ENCODE data around the gene REXO1.
"Not testable (repeated sequence)": the region's sequence is repeated elsewhere in the genome, so short reads cannot be mapped to it uniquely, and the experiment has no call there.

The REXO1 gene, protein sequence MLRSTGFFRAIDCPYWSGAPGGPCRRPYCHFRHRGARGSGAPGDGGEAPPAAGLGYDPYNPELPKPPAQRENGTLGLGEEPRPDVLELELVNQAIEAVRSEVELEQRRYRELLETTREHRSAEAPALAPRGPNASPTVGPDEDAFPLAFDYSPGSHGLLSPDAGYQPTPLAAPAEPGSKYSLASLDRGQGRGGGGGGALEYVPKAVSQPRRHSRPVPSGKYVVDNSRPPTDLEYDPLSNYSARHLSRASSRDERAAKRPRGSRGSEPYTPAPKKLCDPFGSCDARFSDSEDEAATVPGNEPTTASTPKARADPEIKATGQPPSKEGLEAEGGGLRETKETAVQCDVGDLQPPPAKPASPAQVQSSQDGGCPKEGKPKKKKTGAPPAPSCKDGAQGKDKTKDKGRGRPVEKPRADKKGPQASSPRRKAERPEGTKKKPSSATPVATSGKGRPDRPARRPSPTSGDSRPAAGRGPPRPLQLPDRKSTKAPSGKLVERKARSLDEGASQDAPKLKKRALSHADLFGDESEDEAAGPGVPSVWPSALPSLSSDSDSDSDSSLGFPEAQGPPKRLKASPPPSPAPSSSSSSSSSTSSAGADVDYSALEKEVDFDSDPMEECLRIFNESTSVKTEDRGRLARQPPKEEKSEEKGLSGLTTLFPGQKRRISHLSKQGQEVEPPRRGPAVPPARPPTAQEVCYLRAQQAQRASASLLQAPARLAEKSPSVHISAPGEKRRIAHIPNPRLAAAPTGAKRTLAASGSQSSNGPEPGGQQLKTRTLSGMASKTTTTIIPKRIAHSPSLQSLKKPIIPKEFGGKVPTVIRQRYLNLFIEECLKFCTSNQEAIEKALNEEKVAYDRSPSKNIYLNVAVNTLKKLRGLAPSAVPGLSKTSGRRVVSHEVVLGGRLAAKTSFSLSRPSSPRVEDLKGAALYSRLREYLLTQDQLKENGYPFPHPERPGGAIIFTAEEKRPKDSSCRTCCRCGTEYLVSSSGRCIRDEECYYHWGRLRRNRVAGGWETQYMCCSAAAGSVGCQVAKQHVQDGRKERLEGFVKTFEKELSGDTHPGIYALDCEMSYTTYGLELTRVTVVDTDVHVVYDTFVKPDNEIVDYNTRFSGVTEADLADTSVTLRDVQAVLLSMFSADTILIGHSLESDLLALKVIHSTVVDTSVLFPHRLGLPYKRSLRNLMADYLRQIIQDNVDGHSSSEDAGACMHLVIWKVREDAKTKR

DNA sequence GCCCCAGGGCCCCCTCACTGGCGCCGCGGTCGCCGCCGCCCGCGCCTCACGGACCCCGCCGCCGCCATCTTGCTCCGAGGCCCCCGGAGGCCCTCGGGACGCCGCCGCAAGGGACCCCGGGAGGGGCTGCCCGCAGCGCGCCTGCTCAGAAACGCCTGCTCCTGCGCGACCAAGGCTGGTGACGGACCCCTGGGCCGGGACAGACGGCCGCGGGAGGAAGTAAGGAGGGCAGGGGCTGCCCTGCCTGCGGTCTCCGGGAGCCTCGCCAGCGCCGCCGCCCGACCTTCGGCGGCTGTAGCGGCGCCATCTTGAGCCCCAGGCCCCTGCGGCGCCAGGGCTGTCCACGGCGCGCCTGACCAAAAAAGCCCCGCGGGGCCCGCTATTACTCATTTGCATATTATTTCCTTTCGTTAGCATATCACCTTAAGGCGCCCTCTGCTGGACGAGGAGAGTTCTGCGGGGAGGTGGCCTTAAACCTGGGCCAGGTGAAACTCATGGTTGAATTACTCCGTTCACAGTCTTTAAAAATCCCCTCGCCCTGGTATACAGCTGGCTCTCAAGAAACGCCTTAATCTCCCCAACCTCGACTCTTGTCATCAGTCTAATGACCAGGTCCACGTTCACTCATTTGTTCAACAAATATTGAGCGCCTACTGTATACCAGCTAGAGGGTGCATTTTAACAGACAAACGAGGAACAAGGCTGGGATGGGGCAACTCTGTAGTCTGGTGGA lies at the start of gene REXO1:
TSS of gene REXO1 (minus strand) at position 85 of the 733 bp plus-strand sequence. CDS start 125 bp downstream, outside the sequence.
- peak; percentile 95 for DNase-seq

DNA sequence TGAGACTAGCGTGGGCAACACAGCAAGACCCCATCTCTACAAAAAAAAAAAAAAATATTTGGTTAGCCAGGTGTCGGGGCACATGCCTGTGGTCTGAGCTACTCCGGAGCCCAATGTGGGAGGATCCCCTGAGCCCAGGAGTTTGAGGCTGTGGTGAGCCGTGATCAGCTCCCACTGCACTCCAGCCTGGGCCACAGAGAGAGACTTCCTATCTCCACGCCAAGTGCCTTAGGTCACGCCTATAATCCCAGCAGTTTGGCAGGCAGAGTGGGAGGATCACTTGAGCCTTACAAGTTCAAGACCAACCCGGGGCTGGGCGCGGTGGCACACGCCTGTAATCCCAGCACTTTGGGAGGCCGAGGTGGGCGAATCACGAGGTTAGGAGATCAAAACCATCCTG lies 48.2 kb upstream of the REXO1 start:
- DNase-seq: peak; percentile 43

- no peak for DNase-seq
Observed at GRCh38 chr19:1893791-1894190, 45.5 kb upstream of the REXO1 start.

- no peak for DNase-seq
Observed at GRCh38 chr19:1889907-1890306, 41.6 kb upstream of the REXO1 start.

DNA sequence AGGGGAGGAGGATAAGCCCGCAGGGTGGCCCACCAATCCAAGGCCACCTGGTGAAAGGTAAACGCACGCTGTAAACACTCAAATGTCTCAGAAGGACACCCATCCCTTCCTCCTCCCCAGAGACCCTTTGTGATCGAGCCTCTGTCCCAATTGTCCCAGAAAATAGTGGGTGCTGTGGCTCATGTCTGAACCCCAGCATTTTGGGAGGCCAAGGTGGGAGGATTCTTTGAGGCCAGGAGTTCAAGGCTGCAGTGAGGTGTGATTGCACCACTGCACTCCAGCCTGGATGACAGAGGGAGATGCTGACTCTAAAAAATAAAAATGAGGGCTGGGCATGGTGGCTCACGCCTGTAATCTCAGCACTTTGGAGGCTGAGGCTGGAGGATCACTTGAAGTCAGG lies 40.1 kb upstream of the REXO1 start:
- DNase-seq: no peak

DNA sequence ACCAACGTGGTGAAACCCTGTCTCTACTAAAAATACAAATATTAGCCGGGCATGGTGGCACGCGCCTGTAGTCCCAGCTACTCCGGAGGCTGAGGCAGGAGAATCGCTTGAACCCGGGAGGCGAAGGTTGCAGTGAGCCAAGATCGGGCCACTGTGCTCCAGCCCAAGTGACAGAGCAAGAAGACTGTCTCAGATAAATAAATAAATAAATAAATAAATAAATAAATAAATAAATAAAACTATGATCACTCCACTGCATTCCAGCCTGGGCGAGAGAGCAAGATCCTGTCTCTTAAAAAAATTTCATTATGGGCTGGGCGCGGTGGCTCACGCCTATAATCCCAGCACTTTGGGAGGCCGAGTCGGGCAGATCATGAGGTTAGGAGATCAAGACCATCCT lies 38.1 kb upstream of the REXO1 start:
- DNase-seq: not testable (repeated sequence)

GRCh38 chr19:1885398-1886119 lies 37.3 kb upstream of the REXO1 start, which contains the start of gene ABHD17A:
Gene ABHD17A, minus strand, starts transcription at chr19:1885496. Its CDS starts 3,930 bp downstream, at chr19:1881566.
- DNase-seq: peak; percentile 95

DNA sequence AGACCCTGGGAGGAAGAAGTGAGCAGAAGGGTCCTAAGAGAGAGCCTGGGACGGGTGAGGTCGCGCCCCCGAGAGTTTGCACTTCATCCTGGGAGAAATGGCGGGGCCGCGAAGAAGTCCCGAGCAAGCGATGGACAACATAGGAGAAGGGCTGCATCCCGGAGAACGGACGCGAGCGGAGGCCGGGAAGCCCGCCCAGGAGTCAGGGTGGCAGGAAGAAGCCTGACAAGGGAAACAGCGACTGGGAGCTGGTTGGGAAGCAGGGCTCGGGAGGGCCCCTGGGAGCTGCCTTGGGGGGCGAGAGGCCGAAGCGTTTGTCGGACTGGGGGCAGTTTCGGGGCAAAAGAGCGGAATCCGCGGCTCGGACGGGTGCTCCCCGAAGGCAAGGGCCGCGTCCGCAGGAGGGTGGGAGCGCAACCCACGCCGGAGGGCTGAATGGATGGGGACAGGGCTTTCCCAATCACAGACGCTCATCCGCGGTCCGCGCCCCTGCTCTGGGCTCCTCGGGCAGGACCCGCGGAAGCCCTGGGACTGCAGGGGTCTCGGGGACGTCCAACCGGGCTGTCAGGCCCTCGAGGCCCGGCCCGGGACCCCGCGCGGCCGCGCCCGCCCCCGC lies 36.5 kb upstream of the REXO1 start:
- no peak for DNase-seq

- DNase-seq: peak; percentile 56
Observed at GRCh38 chr19:1884291-1884718, 36.0 kb upstream of the REXO1 start.

GRCh38 chr19:1883784-1884183 lies 35.5 kb upstream of the REXO1 start:
- DNase-seq: peak; percentile 34

DNA sequence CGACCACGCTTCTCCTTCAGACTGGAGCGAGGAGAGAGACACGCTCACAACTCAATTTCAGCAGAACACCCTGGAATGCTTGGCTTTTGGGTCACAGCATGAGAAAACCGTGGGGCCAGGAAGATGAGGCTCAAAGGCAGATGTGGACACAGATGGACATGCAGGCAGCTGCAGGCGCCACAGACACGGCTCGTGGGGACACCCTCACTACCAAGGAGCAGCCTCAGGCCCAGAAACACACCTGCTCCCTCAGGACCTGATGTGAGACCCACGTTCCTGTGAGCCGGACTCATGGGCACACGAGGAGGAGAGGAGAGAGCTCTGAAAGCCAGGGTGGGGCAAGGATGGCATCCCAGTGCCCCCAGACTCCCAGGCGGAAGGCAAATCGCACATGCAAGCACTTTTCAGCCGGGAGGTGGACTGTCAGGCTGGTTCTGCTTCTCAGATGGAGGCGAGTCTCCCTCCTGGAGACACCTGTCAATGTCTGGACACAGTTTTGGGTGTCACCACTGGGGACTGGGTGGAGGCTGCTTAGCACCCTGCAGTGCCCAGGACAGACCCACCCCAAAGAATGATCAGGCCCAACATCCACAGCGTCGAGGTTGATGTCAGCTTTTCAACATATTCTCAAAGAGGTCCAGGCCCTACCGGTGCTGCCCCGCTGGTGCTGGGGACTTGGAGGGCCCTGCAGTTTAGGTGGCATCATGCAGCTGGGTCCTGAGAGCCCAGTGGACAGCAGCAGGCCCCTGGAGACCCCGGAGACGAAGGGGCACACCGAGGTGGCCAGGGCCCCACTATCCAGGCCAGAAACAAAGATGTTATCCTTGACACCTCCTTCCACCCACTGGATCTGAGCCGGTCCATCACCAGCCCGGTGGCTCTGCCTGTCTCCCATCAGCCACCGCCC lies 34.8 kb upstream of the REXO1 start:
- DNase-seq: no peak

GRCh38 chr19:1882089-1882785 lies 34.0 kb upstream of the REXO1 start:
- DNase-seq: peak; percentile 32

DNA sequence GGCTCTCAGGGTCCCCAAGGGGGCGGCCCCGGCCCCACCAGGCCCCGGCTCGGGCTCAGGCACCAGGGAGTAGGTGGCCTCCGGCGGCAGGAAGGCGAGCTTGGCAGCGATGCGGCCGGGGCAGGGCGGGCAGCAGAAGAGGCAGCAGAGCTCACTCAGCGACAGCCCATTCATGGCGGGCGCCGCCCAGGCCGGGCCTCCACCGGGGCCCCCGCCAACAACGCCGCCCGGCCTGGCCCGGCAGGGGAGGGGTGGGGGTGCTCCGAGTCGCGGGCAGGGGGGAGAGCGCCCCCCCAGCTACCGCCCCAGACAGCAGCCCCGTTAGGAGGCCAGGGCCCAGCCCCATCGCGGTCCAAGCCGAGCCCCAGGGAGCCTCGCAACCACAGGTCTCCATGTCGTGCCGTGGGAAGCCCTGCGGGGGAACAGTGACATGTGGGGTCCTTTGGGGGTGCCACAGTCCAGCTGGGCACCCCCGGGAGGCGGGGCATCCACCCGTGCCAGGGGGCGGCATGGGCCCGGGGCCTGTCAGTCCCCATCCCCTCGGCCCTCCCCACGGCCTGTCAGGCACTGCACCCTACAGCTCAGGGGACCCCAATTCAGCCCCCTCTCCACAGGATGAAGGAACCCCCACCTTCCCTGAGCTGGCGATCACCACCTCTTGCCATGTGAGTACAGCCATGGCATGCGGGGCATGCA lies 33.3 kb upstream of the REXO1 start:
- DNase-seq: not testable (repeated sequence)

DNA sequence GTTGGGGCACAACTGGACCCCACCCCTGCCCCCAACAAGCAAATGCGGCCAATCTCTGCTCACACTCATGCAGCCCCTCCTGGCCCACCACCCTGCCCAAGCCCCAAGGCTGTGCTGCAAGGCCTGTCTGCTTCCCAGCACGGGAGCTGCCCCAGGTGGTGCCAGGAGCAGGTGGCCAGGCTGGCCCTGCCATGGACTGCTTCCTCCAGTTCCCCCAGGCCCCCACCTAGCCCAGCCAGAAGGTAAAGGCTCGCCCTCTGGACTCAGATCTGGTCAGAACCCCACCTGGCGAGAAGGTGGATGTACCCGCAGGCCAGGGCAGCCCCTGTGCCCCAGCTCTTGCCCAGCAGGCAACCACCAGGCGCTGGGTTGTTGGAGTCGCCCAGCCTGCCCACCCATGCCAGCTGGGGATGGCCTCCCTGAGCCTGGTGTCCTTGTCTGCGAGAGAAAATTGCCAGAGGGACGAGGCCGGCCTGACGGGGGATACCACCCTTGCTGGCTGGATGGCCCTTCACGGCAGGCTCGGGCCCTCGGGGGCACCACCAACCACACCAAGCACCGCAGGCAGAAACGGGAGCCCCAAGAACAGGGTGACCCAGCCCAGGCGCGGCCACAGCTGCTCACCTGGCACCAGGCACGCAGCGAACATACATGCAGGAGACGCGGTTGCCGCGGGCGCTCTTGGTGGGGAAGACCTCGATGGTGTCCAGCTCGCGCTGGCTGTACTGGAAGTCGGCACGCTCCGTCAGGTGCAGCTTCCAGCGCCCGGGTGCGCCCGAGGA lies 32.5 kb upstream of the REXO1 start:
- no peak for DNase-seq

- DNase-seq: not testable (repeated sequence)
Observed at GRCh38 chr19:1879982-1880381, 31.7 kb upstream of the REXO1 start.

DNA sequence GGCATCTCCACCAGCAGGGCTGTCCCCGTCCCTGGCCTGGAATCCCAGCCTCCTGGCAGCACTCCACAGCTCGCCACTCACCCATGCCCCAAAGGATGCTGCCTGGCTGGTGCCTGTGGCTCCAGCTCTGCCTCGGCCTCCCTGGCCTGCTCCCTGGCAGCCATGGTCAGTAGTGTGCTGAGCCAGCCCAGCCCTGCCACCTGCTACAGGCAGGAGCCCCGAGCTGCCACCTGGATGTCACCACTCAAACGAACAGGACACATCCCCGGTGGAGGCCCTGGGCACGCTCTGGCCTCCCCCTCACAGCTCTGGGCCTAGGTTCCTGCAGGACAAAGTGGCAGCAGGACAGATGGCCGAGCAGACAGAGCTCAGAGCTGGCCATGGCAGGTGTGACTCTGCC lies 30.3 kb upstream of the REXO1 start:
- not testable (repeated sequence) for DNase-seq

GRCh38 chr19:1877280-1877660 lies 29.0 kb upstream of the REXO1 start:
- not testable (repeated sequence) for DNase-seq

Data from hematopoietic multipotent progenitor cell treated with erythropoietin and hydrocortisone succinate and interleukin-3 and kit ligand, for 6 days (in vitro differentiated cells).